Activated naive CD4-positive, alpha-beta T cell treated with anti-CD3 and anti-CD28 coated beads, Interleukin-2, amount 50 U/mL, for 24 hours (primary cell): ENCODE results near the gene ITIH5.

Experiments
- H3K27ac Mint-ChIP-seq: one replicate; pipeline ENCODE4 v1.8.0; 2021; ENCODE audit warnings: mild to moderate bottlenecking, mixed read lengths
- H3K27me3 Mint-ChIP-seq: one replicate; pipeline ENCODE4 v1.8.0; 2021; ENCODE audit warnings: mixed read lengths
- H3K36me3 Mint-ChIP-seq: one replicate; pipeline ENCODE4 v1.8.0; 2021; ENCODE audit warnings: mixed read lengths
- H3K4me1 Mint-ChIP-seq: one replicate; pipeline ENCODE4 v1.8.0; 2021; ENCODE audit warnings: mixed read lengths
- H3K4me3 Mint-ChIP-seq: one replicate; pipeline ENCODE4 v1.8.0; 2021; ENCODE audit warnings: mild to moderate bottlenecking, mixed read lengths
- H3K9me3 Mint-ChIP-seq: one replicate; pipeline ENCODE4 v1.8.0; 2021; ENCODE audit warnings: mixed read lengths

Gene ITIH5

DNA sequence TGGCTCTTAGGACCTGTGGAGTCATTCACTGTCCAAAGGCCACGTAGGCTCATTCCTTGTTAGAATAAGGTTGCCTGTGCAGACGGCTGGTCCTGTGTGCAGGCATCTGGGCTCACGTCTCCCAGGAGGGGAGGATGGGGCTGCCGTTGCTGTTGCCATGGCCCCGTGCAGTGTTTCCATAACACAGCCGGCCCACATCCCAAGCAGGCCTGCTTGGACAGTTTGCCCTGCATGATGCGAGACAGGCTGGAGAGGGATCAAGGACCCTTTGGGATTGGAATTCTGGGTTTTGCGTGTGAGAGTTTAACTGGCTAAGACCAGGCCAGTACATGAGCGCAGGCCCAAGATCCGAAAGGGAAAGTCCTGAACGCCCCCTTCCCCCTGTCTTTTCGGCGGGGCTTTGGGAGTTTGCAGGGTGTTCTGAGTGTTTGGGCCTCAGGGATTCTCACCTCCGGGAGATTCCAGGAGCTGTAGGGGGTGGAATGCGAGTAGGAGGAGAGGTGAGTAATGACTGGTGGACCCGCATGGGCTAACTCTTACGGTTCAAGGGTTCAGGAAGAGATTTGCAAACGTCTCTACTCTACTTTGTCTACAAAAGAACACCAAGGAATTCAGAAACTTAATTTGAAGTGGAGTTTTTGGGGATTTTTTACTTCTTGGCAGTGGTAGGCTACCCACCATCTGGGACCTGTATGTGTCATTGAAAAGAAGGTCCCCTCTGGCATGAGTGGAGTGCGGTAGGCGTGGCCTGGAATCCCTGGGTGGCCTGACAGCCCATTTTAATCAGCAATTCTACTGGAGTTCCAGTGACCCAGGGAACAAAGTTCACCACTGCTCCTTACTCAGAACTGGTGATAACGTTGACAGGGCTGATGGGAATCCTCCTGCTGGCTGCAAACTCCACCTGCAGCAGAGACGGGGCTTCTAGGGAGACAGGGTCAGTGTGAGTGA is 125.4 kb downstream of the ITIH5 start:
- no peak overlapping the region for H3K27ac Mint-ChIP-seq
- H3K4me3 Mint-ChIP-seq, result no peak overlapping the region
- H3K4me1 Mint-ChIP-seq, result peaks cover 9% of the 10 kb centered on the region
- peaks cover 6% of the 10 kb centered on the region for H3K36me3 Mint-ChIP-seq
- peaks cover 10% of the 10 kb centered on the region for H3K9me3 Mint-ChIP-seq
- no peaks in the 10 kb centered on the region for H3K27me3 Mint-ChIP-seq

DNA sequence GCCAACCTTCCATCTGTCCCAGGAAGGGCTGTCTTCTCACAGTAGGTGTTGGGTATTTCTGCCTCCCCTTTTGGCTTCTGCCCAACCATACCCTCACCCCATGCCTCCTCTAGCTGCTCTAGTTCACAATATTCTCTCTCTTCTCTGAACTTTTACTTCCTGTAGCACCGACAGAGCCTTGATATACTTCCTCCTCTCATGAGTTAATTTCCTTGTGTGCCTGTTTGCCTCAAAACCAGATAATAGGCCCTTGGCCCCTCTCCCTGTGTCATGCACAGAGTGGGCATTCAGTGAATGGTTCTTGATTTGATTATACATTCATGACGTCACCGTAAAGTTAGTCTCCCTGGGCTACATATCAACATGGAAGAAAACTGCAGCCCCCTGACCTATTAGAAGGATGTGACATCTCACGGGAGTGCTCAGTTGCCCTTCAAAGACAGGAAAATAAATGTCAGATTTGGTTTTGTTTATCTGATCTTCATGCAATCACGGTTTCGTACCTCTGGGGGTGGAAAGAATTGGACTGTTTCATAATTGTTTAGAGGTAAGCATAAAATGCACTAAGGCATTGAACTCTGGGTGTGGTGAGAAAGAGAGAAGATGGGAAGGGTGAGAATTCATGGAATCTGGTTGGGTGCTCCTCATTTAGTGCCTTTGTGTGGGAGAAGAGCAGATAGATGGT is 127.7 kb downstream of the ITIH5 start:
- peaks cover 10% of the 10 kb centered on the region for H3K9me3 Mint-ChIP-seq
- peaks cover 9% of the 10 kb centered on the region for H3K4me1 Mint-ChIP-seq
- H3K27me3 Mint-ChIP-seq, result no peaks in the 10 kb centered on the region
- H3K36me3 Mint-ChIP-seq, result peaks cover 6% of the 10 kb centered on the region
- peak overlapping the region; percentile 20 for H3K27ac Mint-ChIP-seq
- H3K4me3 Mint-ChIP-seq, result peak overlapping the region; percentile 8

DNA sequence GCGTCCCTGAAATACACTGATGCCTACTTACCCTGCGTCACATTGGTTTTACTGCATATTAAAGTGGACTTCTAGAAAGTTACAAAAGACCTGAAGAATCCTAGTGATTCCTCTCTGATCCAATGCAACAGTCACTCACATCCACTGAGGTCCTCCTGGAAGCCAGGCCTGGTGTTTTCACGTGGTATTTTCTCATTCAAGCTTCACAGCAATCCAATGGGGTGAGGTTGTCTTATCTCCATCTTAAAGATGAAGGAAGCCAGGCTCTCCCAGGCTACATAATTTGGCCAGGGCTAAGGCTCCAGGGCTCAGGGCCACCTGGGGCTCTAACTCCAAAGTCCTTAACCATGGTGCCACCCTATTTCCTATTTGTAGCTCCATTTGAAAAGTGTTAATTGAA is 129.6 kb downstream of the ITIH5 start:
- Mint-ChIP-seq H3K4me3 (no peak overlapping the region), H3K27me3 (no peaks in the 10 kb centered on the region), H3K27ac (no peak overlapping the region), H3K4me1 (peaks cover 9% of the 10 kb centered on the region), H3K9me3 (peaks cover 10% of the 10 kb centered on the region), H3K36me3 (peaks cover 6% of the 10 kb centered on the region)

DNA sequence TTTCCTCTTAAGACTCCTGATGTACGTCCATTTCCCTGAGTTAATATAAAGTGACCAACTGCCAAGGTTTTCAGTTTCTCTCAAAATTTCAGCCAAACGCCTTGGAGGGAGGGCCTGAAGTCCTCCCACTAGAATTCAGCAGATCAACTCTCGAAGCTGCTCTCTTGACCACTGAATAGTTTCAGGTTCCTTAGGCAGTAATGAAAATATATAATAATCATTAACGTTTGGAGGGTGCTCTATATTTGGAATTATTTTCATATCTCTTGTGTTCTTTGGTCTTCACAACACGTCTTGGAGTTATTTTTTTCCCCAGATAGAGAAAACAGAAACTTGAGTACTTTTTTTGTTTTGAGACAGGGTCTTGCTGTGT is 132.3 kb downstream of the ITIH5 start:
- Mint-ChIP-seq H3K9me3 (peaks cover 10% of the 10 kb centered on the region), H3K36me3 (peaks cover 6% of the 10 kb centered on the region), H3K27me3 (no peaks in the 10 kb centered on the region), H3K4me3 (no peak overlapping the region), H3K4me1 (peaks cover 8% of the 10 kb centered on the region), H3K27ac (no peak overlapping the region)

DNA sequence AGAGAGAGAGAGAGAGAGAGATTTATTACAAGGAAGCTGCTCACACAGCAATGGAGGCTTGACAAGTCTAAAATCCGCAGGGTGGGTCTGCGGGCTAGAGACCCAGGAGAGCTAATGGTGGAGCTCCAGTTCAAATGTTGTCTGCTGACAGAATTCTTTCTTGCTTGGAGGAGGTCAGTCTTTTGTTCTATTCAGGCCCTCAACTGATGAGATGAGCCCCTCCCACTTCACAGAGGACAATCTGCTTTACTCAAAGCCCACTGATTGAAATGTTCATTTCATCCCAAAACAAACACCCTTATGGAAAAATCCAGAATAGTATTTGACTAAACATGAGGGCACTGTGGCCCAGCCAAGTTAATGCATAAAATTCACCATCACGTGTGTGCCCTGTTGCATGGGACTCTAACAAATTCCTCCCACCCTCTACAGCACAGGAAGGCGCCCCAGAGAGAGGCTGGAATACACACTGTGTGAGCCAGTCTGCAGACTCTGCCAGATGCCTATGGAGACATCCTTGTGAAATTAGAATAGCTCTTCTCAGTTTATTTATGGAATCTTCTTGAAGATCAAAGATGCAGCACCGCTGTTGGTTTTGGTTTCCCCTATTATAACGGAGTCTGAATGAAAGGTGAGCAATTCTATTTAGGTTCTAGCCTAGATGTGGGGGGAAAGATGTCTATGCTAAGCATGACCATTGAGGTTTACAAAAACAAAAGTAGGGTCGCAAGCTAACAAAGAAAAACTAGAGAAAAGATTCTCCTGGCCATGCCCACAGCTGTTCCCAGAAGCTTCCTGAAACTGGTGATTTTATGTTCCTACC is 132.9 kb downstream of the ITIH5 start:
- H3K36me3 Mint-ChIP-seq, result peaks cover 6% of the 10 kb centered on the region
- no peak overlapping the region for H3K4me3 Mint-ChIP-seq
- H3K27me3 Mint-ChIP-seq, result peaks cover under 1% of the 10 kb centered on the region
- peaks cover 2% of the 10 kb centered on the region for H3K4me1 Mint-ChIP-seq
- H3K27ac Mint-ChIP-seq, result no peak overlapping the region
- H3K9me3 Mint-ChIP-seq, result peaks cover 10% of the 10 kb centered on the region

DNA sequence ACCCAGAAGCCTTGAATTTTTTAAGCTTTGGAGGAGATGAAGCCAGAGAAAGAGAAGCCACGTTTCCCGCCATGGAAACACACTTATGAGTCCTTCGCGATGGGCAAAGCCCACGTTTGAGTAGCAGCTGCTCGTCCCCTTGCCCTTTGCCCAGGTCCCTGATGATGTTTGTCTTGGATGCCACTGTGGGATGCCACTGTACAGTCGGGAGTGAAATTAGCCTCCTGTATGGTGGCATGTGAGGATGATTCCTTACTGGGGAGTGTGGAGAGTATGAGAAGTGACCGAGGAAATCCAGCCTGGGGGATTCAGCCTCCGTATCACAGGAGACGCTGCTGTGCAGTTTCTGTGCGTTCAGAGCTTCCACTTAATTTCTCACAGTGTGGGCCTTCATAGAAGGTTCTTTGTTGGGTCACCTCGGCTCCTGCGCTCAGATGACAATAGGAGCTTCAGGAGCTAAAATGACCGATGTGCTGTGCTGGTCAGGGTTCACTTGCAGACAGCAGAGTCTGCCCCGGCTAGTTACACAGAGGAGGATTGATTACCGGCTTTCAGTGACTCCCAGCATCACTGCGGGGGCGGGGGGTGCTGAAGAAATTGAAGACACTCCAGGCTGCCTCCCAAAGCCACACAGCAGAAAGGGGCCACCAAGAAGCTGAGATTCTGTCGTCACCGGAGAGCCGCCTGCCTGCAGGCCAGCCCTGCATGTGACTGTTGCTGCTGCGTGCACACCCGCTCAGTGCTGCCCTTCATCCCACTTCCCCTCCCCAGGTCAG is 133.9 kb downstream of the ITIH5 start:
- peaks cover 1% of the 10 kb centered on the region for H3K36me3 Mint-ChIP-seq
- peaks cover 1% of the 10 kb centered on the region for H3K27me3 Mint-ChIP-seq
- no peak overlapping the region for H3K4me3 Mint-ChIP-seq

DNA sequence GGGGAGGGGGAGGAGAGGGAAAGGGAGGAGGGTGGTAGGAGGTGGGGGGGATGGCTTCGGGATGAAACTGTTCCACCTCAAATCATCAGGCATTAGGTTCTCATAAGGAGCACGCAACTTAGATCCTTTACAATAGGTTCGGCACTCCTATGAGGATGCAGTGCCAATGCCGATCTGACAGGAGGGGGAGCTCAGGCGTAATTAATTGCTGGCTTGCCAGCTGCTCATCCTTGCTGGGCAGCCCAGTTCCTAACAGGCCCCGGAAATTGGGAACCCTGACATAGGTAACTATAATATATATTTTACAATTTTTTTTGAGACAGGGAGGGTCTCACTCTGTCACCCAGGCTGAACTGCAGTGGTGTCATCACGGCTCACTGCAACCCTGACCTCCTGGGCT is 137.1 kb downstream of the ITIH5 start:
- H3K27ac Mint-ChIP-seq, result no peak overlapping the region
- H3K36me3 Mint-ChIP-seq, result no peaks in the 10 kb centered on the region
- H3K27me3 Mint-ChIP-seq, result peaks cover 1% of the 10 kb centered on the region
- H3K4me3 Mint-ChIP-seq, result no peak overlapping the region
- no peaks in the 10 kb centered on the region for H3K9me3 Mint-ChIP-seq
- H3K4me1 Mint-ChIP-seq, result peaks cover 6% of the 10 kb centered on the region

More for the DNA sequence above, 133.9 kb downstream of the ITIH5 start:
- Mint-ChIP-seq H3K4me1 (no peaks in the 10 kb centered on the region), H3K9me3 (peaks cover 5% of the 10 kb centered on the region), H3K27ac (no peak overlapping the region)

DNA sequence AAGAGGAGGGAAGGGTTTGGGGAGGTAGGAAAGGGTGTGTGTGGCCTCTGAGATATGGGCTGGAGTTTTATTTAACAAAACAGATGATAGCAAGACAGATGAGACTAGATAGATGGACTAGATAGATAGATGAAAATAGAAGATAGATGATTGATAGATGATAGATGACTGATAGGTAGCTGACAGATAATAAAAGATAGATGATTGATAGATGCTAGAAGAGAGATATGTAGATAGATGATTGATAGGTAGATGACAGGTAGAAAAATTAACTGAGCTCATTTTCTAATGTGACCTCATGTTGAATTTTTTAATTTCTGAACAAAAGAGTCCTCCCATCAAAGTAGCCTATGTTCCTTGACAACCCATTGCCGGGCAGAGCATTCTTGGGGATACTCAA is 139.3 kb downstream of the ITIH5 start:
- Mint-ChIP-seq H3K9me3 (no peaks in the 10 kb centered on the region), H3K36me3 (no peaks in the 10 kb centered on the region), H3K27me3 (peaks cover 1% of the 10 kb centered on the region), H3K4me3 (no peak overlapping the region), H3K27ac (no peak overlapping the region), H3K4me1 (peaks cover 8% of the 10 kb centered on the region)

DNA sequence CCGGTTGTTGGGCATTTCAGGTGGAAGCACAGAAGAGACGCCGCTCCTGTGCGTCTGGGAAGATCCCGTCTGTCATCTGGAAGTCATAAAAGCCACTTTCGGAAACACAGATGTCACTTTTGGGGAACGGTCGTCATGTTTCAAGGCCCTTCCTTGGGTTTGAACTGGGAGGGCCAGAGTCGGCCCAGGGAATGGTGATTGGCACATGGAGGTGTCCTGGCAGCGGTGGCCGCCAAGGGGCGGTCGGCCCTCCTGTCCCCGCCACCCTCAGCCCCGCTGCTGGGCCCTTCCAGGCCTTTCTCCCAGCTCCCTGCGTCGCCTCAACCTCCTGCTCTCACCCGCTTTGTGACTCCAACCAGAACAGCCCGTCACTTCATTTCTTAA is 140.8 kb downstream of the ITIH5 start:
- H3K4me3 Mint-ChIP-seq, result no peak overlapping the region
- H3K36me3 Mint-ChIP-seq, result no peaks in the 10 kb centered on the region
- peaks cover 15% of the 10 kb centered on the region for H3K4me1 Mint-ChIP-seq
- H3K9me3 Mint-ChIP-seq, result no peaks in the 10 kb centered on the region
- peaks cover 1% of the 10 kb centered on the region for H3K27me3 Mint-ChIP-seq
- no peak overlapping the region for H3K27ac Mint-ChIP-seq

DNA sequence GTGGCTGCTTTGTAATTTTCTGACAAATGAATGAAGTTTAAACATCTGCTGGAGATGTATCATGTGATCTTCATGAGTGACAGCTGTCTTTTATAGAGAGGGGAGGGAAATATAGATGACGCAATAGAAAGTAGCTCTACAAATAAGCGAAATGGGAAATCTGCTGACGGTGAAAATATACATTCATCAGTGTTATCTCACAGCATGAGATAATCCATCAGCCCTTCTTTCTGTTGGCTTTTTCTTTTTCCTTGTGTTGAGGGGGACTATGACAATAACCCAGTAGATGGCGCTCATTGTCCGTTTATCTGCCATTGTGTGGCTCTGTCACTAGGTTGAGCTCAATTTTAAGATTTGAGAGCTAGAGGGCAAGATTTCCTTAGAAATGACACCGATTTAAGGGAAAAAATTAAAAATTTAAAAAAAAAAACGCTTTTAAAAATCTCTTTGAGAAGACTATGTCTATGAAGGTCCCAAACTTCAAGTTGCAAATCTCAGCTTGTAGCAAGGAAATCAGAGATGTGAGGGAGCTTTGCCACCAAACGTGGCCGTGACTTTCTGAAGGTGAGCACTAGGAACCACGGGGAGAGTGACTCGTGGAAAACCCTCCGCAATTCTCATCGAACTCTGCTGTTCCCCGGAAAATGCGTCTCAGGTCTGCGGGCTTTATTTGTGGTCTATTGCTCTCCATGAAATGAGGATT is 141.3 kb downstream of the ITIH5 start:
- no peaks in the 10 kb centered on the region for H3K36me3 Mint-ChIP-seq
- H3K4me1 Mint-ChIP-seq, result peaks cover 17% of the 10 kb centered on the region
- H3K9me3 Mint-ChIP-seq, result no peaks in the 10 kb centered on the region
- H3K27ac Mint-ChIP-seq, result no peak overlapping the region
- H3K27me3 Mint-ChIP-seq, result peaks cover 1% of the 10 kb centered on the region
- no peak overlapping the region for H3K4me3 Mint-ChIP-seq

DNA sequence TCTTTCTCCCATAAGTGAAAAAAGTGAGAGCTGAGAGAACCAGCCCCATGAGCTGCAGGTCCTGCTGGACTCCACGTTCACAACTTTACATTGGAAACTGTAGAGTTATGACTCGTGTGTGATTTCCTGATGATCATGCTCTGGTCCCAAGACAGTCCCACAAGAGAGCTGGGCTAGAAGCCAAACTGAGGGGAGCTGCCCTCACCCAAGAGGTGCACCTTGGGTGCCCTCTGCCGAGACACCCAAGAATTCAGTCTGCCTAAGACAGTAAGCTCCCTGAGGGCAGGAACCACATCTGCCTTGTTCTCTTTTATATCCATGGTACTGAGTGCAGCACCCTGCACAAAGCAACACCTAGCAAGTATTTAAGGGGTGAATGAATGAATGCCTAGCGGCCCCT is 143.1 kb downstream of the ITIH5 start:
- H3K4me1 Mint-ChIP-seq, result peaks cover 17% of the 10 kb centered on the region
- H3K27ac Mint-ChIP-seq, result no peak overlapping the region
- no peak overlapping the region for H3K4me3 Mint-ChIP-seq
- H3K36me3 Mint-ChIP-seq, result no peaks in the 10 kb centered on the region
- no peaks in the 10 kb centered on the region for H3K27me3 Mint-ChIP-seq
- no peaks in the 10 kb centered on the region for H3K9me3 Mint-ChIP-seq

DNA sequence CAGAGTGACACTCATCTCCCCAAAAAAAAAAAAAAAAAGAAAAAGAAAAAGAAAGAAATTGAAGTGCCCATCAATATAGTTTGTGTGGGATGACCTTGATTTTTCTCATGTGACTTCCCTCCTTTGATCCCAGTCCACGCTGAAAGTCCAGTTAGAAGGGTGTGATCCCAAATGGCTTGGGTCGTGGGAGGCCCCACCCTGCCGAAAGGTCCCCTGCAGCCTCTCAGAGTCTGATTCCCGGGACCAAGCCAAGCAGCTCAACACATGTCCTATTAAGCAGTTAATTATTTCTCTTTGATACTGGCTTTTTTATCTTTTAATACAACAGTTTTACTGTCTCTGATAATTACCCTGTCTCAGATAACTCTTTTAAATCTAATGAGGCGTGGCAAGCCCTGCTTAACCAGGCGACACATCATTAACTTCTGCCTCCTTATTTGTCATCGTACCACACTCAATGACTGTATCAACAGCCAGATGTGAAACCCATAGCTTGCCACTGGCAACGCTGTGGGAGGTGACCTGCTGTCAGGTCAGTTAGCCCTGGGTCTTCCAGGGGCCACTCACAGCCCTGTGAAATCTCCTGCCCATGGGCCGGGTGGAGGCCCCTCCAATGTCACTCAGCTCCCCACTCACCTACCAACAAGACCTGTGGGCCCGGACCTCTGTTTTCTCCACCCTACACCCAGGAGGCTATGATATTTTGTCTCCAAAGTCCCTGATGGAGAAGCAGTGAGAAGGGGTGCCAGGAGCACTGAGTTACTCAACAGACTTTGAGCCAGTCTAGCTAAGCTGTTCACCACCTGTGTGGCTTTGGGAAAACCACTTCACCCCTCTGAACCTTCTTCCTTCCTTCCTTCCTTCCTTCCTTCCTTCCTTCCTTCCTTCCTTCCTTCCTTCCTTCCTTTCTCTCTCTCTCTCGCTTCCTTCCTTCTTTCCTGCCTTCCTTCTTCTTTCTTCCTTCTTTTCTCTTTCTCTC is 146.0 kb downstream of the ITIH5 start:
- Mint-ChIP-seq H3K27ac (peak overlapping the region; percentile 6), H3K4me3 (no peak overlapping the region), H3K27me3 (no peaks in the 10 kb centered on the region), H3K36me3 (no peaks in the 10 kb centered on the region), H3K4me1 (peaks cover 24% of the 10 kb centered on the region), H3K9me3 (no peaks in the 10 kb centered on the region)

DNA sequence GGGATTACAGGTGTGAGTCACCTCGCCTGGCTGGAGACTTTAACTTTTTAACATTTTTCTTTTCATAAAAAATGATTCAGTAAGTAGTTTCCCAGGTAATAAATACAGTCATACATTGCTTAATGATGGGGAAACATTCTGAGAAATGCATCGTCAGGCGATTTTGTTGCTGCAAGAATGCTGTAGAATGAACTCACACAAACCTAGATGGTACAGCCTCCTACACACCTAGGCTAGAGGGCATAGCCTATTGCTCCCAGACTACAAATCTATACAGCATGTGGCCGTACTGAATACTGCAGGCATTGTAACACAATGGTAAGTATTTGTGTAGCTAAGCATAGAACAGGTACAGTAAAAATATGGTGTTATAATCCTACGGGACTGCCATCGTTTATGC is 147.4 kb downstream of the ITIH5 start:
- H3K27me3 Mint-ChIP-seq, result no peaks in the 10 kb centered on the region
- H3K36me3 Mint-ChIP-seq, result no peaks in the 10 kb centered on the region
- H3K9me3 Mint-ChIP-seq, result no peaks in the 10 kb centered on the region
- H3K27ac Mint-ChIP-seq, result no peak overlapping the region
- no peak overlapping the region for H3K4me3 Mint-ChIP-seq
- H3K4me1 Mint-ChIP-seq, result peaks cover 21% of the 10 kb centered on the region

DNA sequence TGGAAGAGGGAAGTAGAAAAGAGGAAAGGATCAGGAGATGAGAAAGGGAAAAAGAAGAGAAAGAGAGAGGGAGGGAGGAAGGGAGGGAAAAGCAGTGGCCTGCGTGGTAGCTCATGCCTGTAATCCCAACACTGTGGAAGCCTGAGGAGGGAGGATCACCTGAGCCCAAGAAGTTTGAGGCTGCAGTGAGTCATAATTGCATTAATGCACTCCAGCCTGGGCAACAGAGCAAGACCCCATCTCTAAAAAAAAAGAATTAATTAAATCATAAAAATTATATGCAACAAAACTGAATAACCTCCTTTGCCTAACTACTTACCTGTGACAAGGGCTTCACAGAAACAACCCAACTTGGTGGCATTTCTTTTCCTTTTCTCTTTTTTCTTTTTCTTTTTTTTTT is 148.1 kb downstream of the ITIH5 start:
- no peak overlapping the region for H3K27ac Mint-ChIP-seq

More for the DNA sequence above, 148.1 kb downstream of the ITIH5 start:
- Mint-ChIP-seq H3K4me3 (no peak overlapping the region), H3K27me3 (no peaks in the 10 kb centered on the region), H3K36me3 (no peaks in the 10 kb centered on the region), H3K4me1 (peaks cover 27% of the 10 kb centered on the region), H3K9me3 (no peaks in the 10 kb centered on the region)
